Stimulated activated CD8-positive, alpha-beta memory T cell treated with anti-CD3 and anti-CD28 coated beads, Interleukin-12 subunit alpha, Interleukin-12 subunit beta, amount 100 ng/mL, for 4 hours (primary cell): ENCODE measurements around the gene GBP7.
A peak's percentile ranks its signal among the peaks of the same experiment; 100 is the strongest.
"Not testable (repeated sequence)": the region's sequence is repeated elsewhere in the genome, so short reads cannot be mapped to it uniquely, and the experiment has no call there.

ENCODE experiments used
- DNase-seq: peaks from one replicate; pipeline ENCODE4 v3.0.0-alpha.2; 2020; ENCODE audit warnings: low read depth

GBP7 gene

DNA sequence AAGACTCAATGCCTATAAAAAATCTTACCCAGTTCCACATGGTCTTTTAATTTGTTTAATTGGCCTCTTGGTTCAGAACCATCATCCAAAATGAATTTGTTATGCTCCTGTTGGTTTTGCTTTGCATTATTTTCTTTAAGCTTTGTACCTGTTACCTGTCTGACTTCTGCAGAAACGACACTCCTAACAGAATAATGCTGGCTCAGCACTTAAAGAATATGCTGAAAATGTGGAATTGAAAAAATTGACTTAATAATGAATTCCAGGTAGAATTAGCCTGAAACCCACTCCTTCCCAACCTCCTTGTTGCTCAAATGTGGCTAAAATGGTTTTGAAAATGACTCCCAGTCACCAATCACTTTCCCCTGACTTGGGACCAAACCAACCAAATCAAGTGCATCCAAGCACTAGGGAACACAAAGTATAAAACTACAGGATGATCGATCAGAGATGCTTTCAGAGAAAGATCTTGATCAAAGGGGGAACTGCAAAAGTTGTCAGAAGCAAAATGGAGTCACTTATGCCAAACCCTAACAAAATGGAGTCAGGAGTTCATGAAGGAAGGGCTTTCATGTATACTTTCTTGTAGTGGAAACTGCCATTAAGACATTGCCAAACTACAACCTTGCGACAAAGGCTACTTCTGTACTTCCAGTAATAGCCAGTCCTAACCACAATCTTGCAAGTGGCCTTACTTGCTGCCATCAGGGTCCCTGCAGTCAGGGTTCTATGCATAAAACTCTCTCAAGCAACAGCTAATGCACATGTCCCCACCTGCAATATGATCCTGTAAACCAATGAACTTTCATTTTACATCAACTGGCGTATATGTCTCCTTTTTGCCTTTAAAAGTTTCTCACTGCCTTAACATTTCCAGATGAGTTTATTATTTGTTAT is 5.4 kb downstream of the GBP7 start:
- no peak for DNase-seq

DNA sequence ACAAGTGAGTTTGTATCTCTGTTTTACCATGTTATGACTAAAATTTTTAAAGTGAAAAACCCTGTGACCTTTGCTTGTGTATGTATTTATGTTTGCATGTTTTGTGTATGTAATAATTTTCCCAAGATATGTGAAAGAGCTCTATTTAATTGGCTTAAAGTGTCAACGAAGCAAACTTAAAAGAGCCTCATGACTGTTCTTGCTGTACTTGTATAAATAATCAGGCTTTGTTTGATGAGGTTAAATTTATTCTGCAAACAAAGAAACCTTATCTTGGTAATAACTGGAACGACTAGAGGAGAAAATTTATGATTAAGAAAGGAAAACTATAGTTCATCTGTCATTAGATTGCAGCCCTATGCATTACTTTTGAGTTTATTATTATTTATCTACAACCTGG is 6.6 kb downstream of the GBP7 start:
- DNase-seq: no peak

DNA sequence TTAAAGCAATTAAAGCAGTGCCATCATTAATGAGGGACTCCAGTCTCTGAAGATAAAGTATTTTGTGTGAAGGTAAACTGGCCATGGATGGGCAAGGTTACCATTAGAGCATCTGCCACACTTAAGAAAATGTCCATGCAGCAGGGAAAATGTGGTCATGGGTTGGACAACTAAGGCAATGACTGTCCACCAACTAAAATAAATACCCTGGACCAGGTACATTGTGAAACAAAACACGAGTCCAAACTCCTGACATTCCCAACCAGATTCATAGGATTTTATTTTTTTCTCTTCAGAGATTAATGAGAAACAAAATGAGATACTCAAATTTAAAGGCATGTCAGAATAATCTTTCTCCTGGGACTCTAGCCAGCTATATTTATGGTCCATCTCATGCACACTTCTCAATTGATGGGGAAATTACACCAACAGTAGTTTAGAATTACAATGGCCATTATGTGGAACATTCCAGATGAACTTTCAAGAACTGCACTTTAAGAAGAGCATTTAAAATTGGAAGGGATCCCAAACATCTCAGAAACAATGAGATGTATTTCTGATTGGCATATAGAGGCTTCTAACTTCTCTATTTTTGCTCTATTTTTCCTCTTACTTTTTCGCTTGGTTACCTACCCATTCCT is 8.1 kb downstream of the GBP7 start:
- DNase-seq: no peak

DNA sequence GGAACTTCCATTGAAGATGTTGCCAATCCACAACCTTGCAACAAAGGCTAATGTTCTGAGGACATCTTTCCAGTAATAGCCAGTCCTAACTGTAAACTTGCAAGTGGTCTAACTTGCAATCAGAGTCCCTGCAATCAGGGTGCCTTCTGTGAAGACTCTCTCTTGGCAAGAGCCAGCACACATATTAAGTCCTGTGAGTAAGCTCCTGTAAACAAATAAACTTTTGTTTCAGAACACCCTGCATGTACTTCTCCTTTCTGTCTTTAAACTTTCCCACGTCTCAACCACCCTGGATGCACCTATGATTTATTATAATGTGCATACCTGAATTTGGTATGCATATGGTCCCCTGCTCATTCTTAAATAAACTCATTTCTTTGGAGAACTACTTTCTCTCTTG is 9.1 kb downstream of the GBP7 start:
- no peak for DNase-seq

DNA sequence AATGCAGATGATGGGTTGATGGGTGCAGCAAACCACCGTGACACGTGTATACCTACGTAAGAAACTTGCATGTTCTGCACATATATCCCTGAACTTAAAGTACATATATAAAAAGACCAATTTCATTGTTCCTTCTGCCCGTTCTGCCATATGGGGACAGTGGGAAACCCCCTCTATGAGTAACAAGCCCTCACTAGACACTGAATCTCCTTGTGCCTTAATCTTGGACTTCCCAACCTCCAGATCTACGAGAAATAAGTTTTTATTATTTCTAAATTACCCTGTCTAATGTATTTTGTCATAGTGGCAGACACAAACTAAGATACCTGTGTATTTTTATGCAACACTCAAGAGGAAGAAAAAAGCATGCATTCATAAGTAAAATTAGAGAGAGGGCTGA is 10.0 kb downstream of the GBP7 start:
- DNase-seq: no peak

DNA sequence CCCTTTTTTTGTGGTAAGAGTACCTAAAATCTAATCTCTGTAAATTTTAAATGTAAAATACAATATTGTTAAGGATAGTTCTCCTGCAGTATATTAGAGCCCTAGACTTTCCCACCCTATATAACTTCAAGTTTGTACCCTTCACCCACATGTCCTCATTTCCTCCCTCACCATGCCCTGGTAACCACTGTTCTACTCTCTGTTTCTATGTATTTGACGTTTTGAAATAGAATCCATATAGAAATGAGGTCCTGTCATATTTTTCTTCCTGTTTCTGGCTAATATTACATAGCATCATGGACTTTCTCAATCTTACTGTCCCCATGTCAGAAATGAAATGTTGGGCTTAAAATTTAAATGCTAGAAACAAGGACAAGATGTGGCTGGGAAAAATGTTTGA is 24.8 kb downstream of the GBP7 start:
- DNase-seq: no peak

DNA sequence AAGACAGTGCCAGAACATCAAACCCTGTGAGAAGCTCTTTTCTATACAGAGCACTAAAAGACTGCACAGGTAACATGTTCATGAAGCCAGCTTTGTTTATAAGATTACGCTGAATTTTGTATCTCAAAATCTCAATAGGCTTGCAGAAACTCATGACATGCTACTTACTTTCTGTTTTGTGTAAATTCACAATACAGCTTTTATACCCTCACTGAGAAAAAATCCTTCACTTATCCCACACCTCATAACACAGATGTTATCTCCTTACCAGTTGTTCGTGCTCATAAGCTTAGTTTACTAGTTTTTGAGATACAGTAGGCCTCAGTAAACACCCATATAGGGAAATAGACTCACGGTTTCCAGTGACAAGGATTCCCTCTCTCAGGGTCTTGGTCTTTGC is 25.8 kb downstream of the GBP7 start:
- DNase-seq: no peak

DNA sequence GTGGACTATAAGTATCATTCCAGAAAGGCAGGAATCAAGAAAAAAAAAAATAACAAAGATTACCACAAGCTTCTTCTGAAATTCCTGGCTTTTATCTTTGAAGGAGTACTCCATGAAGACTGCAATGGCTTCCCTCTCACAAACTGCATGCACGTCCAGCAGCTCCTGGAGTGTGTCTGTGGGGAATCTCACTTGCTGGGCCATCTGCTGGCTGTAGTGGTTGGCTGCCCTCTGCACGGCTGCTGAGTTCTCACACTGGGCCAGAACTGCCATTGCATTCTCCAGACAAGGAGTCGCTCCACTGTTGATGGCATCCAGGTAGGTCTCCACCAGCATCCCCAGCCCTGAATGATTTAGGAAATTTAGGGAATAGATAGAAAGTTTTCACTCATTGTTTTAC is 26.6 kb downstream of the GBP7 start:
- no peak for DNase-seq

DNA sequence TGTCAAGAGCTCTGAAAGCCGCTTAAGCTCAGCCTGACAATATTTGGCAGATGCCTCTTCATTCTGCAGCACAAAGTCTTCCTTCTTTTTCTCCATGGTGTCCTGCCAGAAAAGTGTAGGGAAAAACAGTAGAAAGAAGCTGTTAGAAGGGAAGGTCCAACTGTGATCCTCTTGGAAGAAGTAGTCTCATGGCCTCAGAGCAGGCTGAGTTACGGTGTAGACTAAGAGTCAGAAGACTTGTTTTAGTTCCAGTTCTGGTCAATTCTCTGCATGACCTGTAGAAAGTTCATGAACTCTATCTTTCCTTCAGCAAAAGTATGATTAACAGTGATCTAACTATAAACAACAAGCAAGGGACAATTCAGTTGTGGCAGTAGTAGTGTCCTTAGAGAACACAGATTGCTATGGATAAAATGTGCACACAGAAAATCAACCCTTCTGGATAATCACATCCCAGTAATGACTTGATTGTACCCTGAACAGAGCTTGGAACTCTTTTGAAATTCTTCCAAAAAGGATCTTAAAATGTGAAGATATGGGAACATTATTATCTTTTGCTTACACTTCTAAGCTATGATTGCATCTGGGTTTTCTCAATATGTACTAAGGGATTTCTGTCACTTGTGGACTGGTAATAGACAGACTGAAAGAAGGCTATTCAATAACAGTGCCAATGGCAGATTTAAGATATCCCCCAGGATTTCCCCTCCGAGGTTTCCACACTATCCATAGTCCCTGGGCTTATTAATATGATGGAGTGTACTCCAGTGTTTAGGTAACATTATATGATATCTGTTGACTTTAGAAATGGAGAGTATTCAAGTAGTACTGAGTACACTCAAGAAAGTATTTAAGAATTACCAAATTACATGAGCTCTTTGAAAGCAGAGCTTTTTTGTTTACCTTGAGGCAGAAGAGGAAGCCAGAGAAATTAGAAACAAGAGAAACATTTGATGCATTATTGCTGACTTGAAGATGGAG is 27.8 kb downstream of the GBP7 start:
- no peak for DNase-seq

DNA sequence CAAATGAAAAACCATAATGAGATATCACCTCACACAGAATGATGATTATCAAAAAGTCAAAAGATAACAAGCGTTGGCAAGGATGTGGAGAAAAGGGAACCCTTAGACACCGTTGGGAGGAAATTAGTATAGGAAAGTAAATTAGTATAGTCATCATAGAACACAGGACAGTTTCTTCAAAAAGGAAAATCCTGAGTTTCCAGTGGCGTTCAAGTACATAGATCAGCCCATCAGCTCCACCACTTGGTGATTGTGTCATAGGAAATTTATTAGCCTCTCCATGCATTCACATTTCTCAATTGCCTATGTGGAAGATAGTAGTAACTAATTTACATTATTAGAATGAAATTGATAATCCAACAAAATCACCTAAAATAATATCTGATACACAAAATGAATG is 29.1 kb downstream of the GBP7 start:
- DNase-seq: no peak

DNA sequence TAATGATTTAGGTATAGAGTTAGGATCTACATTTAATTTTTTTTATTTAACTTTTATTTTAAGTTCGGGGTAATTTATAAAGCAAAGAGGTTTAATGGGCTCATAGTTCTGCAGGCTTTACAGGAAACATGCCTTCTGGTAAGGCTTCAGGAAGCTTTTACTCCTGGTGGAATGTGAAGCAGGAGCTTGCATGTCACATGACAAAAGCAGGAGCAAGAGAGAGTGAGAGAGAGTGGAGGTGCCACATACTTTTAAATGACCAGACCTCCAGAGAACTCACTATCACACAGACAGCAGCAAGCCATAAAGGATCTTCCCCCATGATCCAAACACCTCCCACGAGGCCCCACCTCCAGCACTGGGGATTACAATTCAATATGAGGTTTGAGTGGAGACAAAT is 32.3 kb downstream of the GBP7 start:
- no peak for DNase-seq

DNA sequence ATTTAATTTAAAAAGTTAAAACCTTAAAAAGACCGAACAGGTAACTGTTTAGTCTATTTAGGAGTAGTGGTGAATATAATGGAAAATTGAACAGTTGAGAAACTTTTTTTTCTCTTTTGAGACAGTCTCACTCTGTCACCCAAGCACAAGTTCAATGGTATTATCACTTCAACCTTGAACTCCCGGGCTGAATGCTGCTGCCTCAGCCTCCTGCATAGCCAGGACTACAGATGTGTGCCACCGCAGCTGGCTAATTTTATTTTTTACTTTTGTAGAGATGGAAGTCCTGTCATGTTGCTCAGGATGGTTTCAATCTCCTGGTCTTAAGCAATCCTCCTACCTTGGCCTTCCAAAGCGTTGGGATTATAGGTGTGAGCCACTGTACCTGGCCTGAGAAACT is 33.6 kb downstream of the GBP7 start:
- DNase-seq: no peak

DNA sequence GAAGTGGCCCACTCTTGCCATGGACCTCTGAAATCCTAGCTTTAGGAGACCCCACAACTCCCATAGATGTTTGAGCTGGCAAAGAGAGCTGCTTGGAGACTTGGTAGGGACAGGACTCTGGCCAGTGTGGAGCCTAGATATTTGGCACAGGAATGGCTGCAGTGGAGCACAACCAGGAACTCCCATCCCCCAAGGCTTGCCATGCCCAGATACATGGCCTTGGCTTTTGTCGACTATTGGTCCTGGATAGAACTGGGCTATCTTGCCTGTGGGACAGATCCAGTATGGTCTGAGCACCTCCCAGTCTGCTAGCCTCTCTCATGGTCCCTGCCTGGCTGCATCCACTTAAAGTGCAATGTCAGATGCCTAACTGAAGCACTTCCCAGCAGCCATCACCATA is 42.1 kb downstream of the GBP7 start:
- no peak for DNase-seq

DNA sequence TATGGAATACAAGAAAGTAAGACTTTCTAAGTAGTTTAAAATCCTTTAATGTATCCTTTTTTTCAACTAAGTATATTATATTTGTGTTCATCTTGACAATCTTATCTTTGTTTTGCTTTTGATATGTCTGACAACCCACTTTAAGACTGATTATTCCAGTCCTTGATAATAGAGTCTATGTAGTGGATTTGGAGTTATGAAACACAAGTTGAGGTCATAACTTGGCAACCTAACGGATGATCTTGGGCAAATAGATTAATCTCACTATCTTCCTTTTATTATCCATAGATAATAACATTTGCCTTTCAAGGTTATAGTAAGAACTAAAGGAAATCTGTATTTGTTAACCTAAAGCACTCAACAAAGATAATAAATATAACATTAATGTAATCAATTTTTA is 45.1 kb downstream of the GBP7 start:
- no peak for DNase-seq

DNA sequence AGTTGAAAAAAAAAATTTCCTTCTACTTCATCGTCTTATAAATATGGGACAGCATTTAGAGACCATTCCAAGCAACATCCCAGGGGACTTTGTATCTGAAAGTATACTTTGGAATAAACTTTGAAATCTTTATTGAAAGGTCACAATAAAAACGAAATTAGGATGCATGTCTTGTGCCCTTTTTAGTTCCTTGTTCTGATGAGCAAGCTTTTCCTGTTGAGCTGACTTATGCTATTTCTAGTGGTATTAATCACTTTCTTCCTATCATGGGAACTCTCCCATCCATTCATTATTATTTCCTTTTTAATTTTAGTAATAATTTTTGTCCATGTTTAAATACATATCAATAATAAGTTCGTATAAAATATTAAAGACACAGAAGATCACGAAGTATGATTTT is 45.9 kb downstream of the GBP7 start:
- no peak for DNase-seq

DNA sequence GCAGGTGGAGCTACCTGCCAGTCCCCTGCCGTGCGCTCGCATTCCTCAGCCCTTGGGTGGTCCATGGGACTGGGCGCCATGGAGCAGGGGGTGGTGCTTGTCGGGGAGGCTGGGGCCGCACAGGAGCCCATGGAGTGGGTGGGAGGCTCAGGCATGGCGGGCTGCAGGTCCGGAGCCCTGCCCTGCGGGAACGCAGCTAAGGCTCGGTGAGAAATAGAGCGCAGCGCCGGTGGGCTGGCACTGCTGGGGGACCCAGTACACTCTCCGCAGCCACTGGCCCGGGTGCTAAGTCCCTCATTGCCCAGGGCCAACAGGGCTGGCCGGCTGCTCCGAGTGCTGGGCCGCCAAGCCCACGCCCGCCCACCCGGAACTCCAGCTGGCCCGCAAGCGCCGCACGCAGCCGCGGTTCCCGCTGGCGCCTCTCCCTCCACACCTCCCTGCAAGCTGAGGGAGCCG is 47.8 kb downstream of the GBP7 start:
- not testable (repeated sequence) for DNase-seq

DNA sequence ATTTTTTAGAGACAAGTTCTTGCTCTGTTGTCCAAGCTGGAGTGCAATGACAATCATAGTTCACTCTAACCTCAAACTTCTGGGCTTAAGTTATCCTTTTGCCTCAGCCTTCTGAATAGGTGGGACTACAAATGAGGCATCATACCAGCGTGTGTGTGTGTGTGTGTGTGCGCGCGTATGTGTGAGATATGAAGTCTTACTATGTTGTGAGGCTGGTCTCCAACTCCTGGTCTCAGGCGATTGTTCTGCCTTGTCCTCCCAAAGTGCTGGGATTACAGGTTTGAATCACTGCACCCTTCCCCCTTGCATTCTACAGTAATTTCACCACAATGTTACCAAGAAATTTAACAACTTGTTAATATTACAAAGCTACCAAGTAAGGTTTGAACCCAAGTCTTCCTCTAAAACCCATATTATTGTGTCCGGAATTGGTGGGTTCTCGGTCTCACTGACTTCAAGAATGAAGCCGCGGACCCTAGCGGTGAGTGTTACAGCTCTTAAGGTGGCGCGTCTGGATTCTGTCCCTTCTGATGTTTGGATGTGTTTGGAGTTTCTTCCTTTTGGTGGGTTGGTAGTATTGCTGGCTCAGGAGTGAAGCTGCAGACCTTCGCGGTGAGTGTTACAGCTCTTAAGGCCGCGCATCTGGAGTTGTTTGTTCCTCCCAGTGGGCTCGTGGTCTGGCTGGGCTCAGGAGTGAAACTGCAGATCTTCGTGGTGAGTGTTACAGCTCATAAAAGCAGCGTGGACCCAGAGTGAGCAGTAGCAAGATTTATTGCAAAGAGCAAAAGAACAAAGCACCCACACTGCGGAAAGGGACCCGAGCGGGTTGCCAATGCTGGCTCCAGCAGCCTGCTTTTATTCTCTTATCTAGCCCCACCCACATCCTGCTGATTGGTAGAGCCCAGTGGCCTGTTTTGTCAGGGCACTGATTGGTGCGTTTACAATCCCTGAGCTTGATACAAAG is 48.9 kb downstream of the GBP7 start:
- DNase-seq: peak; percentile 67

DNA sequence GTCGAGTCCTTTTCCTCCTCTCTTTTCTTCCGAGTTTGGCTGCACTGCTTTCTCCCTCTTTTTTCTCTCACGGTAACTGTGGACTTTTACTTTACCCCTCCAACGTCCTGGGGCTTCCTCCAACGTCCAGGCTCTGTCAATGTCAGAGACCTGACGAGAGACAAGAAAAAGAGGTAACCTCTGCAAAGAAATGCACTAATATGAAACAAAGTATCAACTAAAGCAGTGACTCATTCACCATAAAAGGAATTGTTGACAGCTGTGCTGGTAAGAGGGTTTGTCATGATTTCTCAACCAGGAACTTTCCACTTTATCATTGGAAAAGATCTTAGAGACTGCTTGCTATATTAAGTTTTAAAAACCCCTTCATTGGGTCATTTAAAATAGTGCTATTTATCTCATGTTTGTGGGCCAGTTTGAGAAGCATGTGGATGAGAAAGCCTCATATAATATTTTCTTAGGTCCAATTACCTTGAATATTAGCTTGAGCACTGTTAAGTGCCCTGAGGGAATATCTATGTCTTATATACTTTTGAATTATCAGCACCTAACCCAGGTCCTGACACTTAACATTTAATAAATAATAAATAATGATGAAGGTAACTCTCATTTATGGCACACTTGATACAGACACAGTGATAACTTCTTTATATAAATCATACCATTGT is 49.8 kb downstream of the GBP7 start, which contains the start of gene GBP2:
Gene GBP2, minus strand, starts transcription at position 202 of the 668 bp plus-strand sequence. CDS start 4,148 bp downstream, outside the sequence.
- DNase-seq: no peak

DNA sequence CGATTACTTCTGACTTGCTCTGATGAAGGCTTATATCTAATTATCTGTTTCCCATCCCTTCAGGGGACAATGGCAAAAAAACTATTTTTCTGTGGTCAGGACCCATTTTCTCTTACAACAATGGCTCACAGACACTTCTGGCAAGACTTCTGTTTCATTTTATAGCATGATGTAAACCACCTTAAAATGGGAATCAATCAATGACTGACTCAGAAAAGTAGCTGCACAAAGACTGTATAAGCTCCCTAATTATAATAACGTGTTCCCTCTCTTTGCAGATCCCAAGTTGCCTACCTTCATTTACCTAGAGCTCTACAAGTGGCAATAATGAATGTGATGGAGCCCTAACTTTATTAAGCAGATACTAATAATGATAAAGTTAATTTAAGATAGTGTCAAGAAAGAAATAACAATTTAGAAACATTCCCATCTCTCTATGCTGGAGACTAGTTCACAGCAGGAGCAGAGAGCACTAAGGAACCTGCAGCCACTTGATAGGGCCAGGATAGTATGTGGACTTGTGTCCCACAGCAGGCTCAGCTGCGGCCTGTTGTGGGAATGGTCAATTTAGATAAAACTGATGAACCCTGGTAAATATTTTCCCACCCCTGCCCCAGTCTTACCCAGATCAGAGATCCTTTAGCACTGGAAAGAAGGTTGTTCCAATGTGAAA is 50.4 kb downstream of the GBP7 start:
- no peak for DNase-seq

DNA sequence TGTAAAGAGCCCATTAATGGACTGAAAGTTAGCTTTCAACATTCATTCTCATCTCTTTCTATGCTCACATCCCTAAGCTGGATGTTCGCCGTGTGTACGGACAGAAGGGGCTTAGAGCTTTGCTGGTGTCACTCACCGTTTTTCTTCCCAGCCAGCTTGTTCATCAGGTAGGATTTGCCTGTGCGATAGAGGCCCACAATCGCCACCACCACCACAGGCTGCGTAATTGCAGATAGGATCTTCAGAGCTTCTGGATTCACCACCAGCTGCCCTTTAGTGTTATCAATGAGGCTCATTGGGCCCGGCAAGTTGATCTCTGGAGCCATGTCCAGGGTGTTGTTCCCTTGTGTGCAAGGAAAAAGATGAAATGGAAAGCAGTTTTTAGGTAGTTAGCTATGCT is 54.2 kb downstream of the GBP7 start:
- no peak for DNase-seq
